Measurements from ENCODE around the gene DOCK7. TPM values are rescaled to one million over a fixed set of nuclear protein-coding genes. Genes with fewer than 3 reads are reported as not detected.

The DOCK7 gene
- total and polyA plus RNA-seq, 2 of the 8 experiments (the other 6 are each of a cell fraction or from before 2014, with no cell fraction given) = 10.2 to 33.7 TPM

GRCh38 chr1:62572476-62572875, 115.7 kb downstream of the DOCK7 start (continued):
- no peak for TF ChIP-seq CHD7 (IDR thresholded peaks at IDR 0.05; ENCODE audit: insufficient replicate concordance, low read length)
- TF ChIP-seq HDAC6 (IDR thresholded peaks at IDR 0.05; ENCODE audit: low read depth, low read length) = no peak
- no peak for TF ChIP-seq SAP30 (IDR thresholded peaks at IDR 0.05; ENCODE audit: insufficient read depth, insufficient replicate concordance, low read length)

All from H1 (cell line).